ENCODE results near the gene CYP27A1.

The CYP27A1 gene

GRCh38 chr2:218859988-218860831 is 78.3 kb downstream of the CYP27A1 start:
- no peak for TF ChIP-seq CTCF (IDR thresholded peaks at IDR 0.05)
- Histone ChIP-seq H3K9me3 (no peaks in the 10 kb centered on the region), H3K4me1 (ENCODE audit: control insufficient read depth in 1 of 2, insufficient read depth in 1 of 2, low read depth in 1 of 2, low read length in 1 of 2) (no peaks in the 10 kb centered on the region), H3K27ac (no peak overlapping the region), H3K4me3 (ENCODE audit: low read depth in 1 of 2, low read length in 1 of 2) (no peak overlapping the region), H3K27me3 (peaks cover 100% of the 10 kb centered on the region), H3K36me3 (no peaks in the 10 kb centered on the region)

- peaks cover 100% of the 10 kb centered on the region for H3K27me3 ChIP-seq
- no peaks in the 10 kb centered on the region for H3K36me3 ChIP-seq
- no peak overlapping the region for H3K4me3 ChIP-seq (ENCODE audit: low read depth in 1 of 2, low read length in 1 of 2)
- no peak for TF ChIP-seq CTCF (IDR thresholded peaks at IDR 0.05)
- no peaks in the 10 kb centered on the region for H3K9me3 ChIP-seq
- no peaks in the 10 kb centered on the region for H3K4me1 ChIP-seq (ENCODE audit: control insufficient read depth in 1 of 2, insufficient read depth in 1 of 2, low read depth in 1 of 2, low read length in 1 of 2)
- H3K27ac ChIP-seq: no peak overlapping the region
Observed at GRCh38 chr2:218860950-218861381, 79.0 kb downstream of the CYP27A1 start.

GRCh38 chr2:218861645-218862318 is 79.8 kb downstream of the CYP27A1 start:
- Histone ChIP-seq H3K4me1 (ENCODE audit: control insufficient read depth in 1 of 2, insufficient read depth in 1 of 2, low read depth in 1 of 2, low read length in 1 of 2) (no peaks in the 10 kb centered on the region), H3K36me3 (no peaks in the 10 kb centered on the region), H3K27ac (no peak overlapping the region), H3K9me3 (no peaks in the 10 kb centered on the region), H3K27me3 (peaks cover 100% of the 10 kb centered on the region), H3K4me3 (ENCODE audit: low read depth in 1 of 2, low read length in 1 of 2) (no peak overlapping the region)
- TF ChIP-seq CTCF (IDR thresholded peaks at IDR 0.05): no peak

- H3K27me3 ChIP-seq: peaks cover 100% of the 10 kb centered on the region
- H3K4me1 ChIP-seq (ENCODE audit: control insufficient read depth in 1 of 2, insufficient read depth in 1 of 2, low read depth in 1 of 2, low read length in 1 of 2): no peaks in the 10 kb centered on the region
- no peak for TF ChIP-seq CTCF (IDR thresholded peaks at IDR 0.05)
- H3K27ac ChIP-seq: no peak overlapping the region
- H3K36me3 ChIP-seq: no peaks in the 10 kb centered on the region
- H3K4me3 ChIP-seq (ENCODE audit: low read depth in 1 of 2, low read length in 1 of 2): no peak overlapping the region
- no peaks in the 10 kb centered on the region for H3K9me3 ChIP-seq
Observed at GRCh38 chr2:218863021-218863520, 81.1 kb downstream of the CYP27A1 start.
